Suprapubic skin (tissue), 4 donors: Measurements from ENCODE around the gene TRAPPC2L.

Source experiments
- CTCF ChIP-seq, 2 donors: fragments of 200-600 bp in 1 of 2; fragments of 450-650 bp in 1 of 2; sonication (generic) in 1 of 2; IDR thresholded peaks; one replicate each; pipeline ENCODE4 v1.5.1; 2016 to 2019; ENCODE audit warnings: antibody characterized with exemption in 2 of 2, mild to moderate bottlenecking in 1 of 2, moderate library complexity in 1 of 2
- POLR2A ChIP-seq, 2 donors: fragments of 450-650 bp; IDR thresholded peaks; one replicate each; pipeline ENCODE4 v1.6.1; 2017; ENCODE audit warnings: antibody characterized with exemption in 2 of 2, mild to moderate bottlenecking in 2 of 2, moderate library complexity in 2 of 2
- POLR2AphosphoS5 ChIP-seq, 3 donors: sonication (generic); formaldehyde crosslinking; IDR thresholded peaks; one replicate each; pipeline ENCODE4 v1.6.1; 2017; ENCODE audit warnings: antibody characterized with exemption in 3 of 3

- TF ChIP-seq CTCF (IDR thresholded peaks at IDR 0.05) (no peak), POLR2A (IDR thresholded peaks at IDR 0.05) (no peak), POLR2AphosphoS5 (IDR thresholded peaks at IDR 0.05) (no peak)
Measured at GRCh38 chr16:88836791-88837190, 20.1 kb upstream of the TRAPPC2L start.
